Lower leg skin (tissue), 4 donors: ENCODE results near the gene OLFML2B. TPM values are rescaled to one million over a fixed set of nuclear protein-coding genes. Genes with fewer than 3 reads are reported as not detected.

Source experiments
- DNase-seq, 2 donors: peaks; one replicate each; pipeline ENCODE4 v3.0.0-alpha.2; 2019; ENCODE audit warnings: low spot score in 2 of 2
- H3K4me3 ChIP-seq: fragments of 200-600 bp; sonication (generic); 2 replicates; pipeline ENCODE4 v1.5.1; 2017; ENCODE audit warnings: mild to moderate bottlenecking, low read depth; ENCODE audit not compliant: poor library complexity, severe bottlenecking
- POLR2A ChIP-seq, 2 donors: fragments of 450-650 bp; IDR thresholded peaks; one replicate each; pipeline ENCODE4 v1.6.1; 2016 to 2017; ENCODE audit warnings: antibody characterized with exemption in 2 of 2, mild to moderate bottlenecking in 1 of 2, moderate library complexity in 1 of 2
- WGBS, 2 donors: methylation state at CpG; one replicate each; pipeline ENCODE4 v1.1.5; 2018; 5-methylcytosine and 5-hydroxymethylcytosine counted together
- intact Hi-C: fragments of 100-400 bp; cut with DNase I; formaldehyde crosslinking; loops from one replicate; pipeline ENCODE4 v1.15.0; 2023; ENCODE audit warnings: low total_unique reads
- total RNA-seq, 4 donors: library from RNA; depleted of rRNA; stranded (reverse); fragments of >200 nt; gene quantifications; one replicate each; pipeline ENCODE4 v1.1.0, GENCODE V29; 2016
- TF ChIP-seq, protein P1 (sequence below), 3 donors: fragments of 450-650 bp; IDR thresholded peaks; one replicate each; pipeline ENCODE4 v1.5.1; 2016; ENCODE audit warnings: antibody characterized with exemption in 3 of 3, mild to moderate bottlenecking in 3 of 3, moderate library complexity in 2 of 3

OLFML2B gene
- total RNA-seq, 4 donors from 2014 or later: 2.0 to 6.1 (median 3.1) TPM

DNA sequence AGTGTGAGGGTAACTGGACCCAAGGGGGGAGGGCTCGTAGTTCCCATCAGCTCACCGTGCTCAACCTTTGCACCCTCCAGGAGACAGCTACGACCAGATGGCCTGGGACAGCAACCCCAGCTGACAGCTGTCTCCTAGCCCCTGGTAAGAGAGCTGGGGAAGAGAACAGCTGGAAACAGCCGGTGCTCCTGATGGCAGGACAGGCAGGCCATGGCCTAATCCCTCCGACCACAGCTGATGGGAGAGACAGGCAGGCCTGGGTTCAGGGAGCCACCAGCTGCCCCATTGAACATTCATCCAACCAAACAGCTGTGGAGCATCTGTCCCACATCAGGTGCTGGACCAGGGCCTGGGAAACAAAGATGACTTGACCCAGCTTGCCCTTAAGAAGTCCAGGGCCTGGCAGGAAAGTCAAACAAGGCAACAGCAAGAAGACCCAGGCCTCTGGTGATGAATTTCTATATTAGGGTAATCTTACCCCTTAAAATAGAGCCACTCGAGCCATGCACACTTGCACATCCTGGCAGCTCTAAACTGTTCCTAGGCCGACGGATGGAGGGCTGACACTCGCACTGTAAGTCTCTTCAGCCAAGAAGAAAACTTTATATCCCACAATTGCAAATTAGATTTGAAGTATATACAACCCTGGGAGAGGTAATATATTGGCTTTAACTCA is 12.2 kb downstream of the OLFML2B start:
- DNase-seq: peak in 1 of 2 donors; percentile 56
- intact Hi-C loops: no loop called here
- no peak for TF ChIP-seq POLR2A (IDR thresholded peaks at IDR 0.05)
- TF ChIP-seq, protein P1, sequence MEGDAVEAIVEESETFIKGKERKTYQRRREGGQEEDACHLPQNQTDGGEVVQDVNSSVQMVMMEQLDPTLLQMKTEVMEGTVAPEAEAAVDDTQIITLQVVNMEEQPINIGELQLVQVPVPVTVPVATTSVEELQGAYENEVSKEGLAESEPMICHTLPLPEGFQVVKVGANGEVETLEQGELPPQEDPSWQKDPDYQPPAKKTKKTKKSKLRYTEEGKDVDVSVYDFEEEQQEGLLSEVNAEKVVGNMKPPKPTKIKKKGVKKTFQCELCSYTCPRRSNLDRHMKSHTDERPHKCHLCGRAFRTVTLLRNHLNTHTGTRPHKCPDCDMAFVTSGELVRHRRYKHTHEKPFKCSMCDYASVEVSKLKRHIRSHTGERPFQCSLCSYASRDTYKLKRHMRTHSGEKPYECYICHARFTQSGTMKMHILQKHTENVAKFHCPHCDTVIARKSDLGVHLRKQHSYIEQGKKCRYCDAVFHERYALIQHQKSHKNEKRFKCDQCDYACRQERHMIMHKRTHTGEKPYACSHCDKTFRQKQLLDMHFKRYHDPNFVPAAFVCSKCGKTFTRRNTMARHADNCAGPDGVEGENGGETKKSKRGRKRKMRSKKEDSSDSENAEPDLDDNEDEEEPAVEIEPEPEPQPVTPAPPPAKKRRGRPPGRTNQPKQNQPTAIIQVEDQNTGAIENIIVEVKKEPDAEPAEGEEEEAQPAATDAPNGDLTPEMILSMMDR (IDR thresholded peaks at IDR 0.05): no peak
- no peak overlapping the region for H3K4me3 ChIP-seq
- WGBS, 2 donors: 74 to 76% methylated on average over 9 of the region's 9 CpGs

DNA sequence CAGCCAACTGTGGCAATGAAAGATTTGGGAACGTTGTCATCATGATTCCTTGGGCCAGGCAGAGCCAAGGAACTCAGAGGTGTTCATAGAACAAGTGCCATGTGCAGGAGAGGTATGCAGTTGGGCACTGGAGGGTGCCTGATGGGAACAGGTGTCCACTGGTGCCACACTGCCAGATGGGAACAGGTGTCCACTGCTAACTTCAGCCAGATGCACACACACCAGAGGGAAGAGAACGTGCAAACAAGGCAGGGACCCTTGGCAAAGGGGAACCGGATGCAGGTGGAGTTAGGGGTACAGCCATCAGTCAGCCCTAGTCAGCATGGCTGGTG is 13.5 kb downstream of the OLFML2B start:
- DNase-seq: peak in 1 of 2 donors; percentile 66
- TF ChIP-seq, protein P1 (IDR thresholded peaks at IDR 0.05): no peak
- TF ChIP-seq POLR2A (IDR thresholded peaks at IDR 0.05): no peak
- H3K4me3 ChIP-seq: no peak overlapping the region
- intact Hi-C loops: no loop called here
- WGBS, 2 donors: 77 to 82% methylated on average over 3 of the region's 3 CpGs

DNA sequence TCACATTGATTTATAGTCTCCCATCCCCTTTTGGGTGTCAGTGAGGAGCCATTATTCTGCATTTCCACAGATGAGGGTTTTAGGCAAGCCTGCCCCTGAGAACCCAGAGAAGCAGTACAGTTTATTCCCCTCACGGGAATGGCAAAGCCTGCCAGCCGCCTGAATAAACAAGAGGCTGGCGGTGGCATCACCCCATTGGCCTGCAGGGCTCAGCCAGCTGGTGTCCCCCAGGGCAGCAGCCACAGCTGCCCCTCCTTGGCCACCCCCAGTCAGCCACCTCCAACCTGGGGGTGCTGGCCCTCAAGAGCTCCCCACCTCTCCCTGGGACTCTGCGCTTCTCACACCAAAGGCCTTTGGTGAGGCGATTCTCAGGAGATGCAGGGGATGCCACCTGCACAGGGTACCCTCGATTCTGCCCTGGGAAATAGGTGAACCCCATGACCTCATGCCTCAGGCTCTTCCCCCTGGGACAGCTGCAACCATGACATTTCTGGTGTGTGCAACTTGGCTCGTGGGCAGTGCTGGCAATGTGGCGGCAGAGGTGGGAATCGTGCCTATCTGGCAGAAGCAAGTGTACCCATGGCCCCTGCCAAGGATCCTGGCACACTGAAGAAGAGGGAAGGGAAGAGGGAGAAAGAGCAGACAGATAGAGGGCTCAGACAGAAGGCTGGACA is 14.0 kb downstream of the OLFML2B start:
- intact Hi-C loops: no loop called here
- peak in 1 of 2 donors; percentile 72 for DNase-seq
- TF ChIP-seq POLR2A (IDR thresholded peaks at IDR 0.05): no peak
- TF ChIP-seq, protein P1 (IDR thresholded peaks at IDR 0.05): no peak
- H3K4me3 ChIP-seq: no peak overlapping the region
- WGBS, 2 donors: 64 to 66% methylated on average over 9 of the region's 9 CpGs

- 89 to 93% methylated on average over 5 of the region's 5 CpGs for WGBS, 2 donors
- intact Hi-C loops: no loop called here
- no peak overlapping the region for H3K4me3 ChIP-seq
- no peak for DNase-seq
- TF ChIP-seq, protein P1 (IDR thresholded peaks at IDR 0.05): no peak
- TF ChIP-seq POLR2A (IDR thresholded peaks at IDR 0.05): no peak
Measured at GRCh38 chr1:162008799-162009198, 14.9 kb downstream of the OLFML2B start.

GRCh38 chr1:162007466-162007865 is 16.2 kb downstream of the OLFML2B start:
- 89 to 90% methylated on average over 3 of the region's 3 CpGs for WGBS, 2 donors
- TF ChIP-seq, protein P1 (IDR thresholded peaks at IDR 0.05): no peak
- TF ChIP-seq POLR2A (IDR thresholded peaks at IDR 0.05): no peak
- peak in 1 of 2 donors; percentile 42 for DNase-seq
- intact Hi-C loops: no loop called here
- H3K4me3 ChIP-seq: no peak overlapping the region
